ENCODE data around the gene CABP1.

The CABP1 gene

GRCh38 chr12:120628919-120629318, 11.5 kb upstream of the CABP1 start:
- no peak for DNase-seq
- Histone ChIP-seq H4K20me1 (ENCODE audit: insufficient read depth, low read length) (no peaks in the 10 kb centered on the region), H3K4me2 (ENCODE audit: low read depth, low read length) (no peak overlapping the region), H3K9ac (ENCODE audit: low read length) (no peak overlapping the region), H3K27me3 (replicated peaks; ENCODE audit: insufficient read depth, low read length) (no peaks in the 10 kb centered on the region), H3K9me3 (replicated peaks; ENCODE audit: insufficient read depth, low read length) (no peaks in the 10 kb centered on the region), H3K4me3 (ENCODE audit: low read length) (no peak overlapping the region), H3K9me2 (replicated peaks; ENCODE audit: insufficient read depth, low read length) (no peaks in the 10 kb centered on the region), H3K79me2 (ENCODE audit: low read length) (no peaks in the 10 kb centered on the region), H3K27ac (ENCODE audit: low read length) (no peak overlapping the region), H3K36me3 (replicated peaks; ENCODE audit: insufficient read depth, low read length) (no peaks in the 10 kb centered on the region), H3F3A (ENCODE audit: insufficient read depth, low read length) (no peaks in the 10 kb centered on the region), H2AFZ (ENCODE audit: low read length) (no peak overlapping the region), H3K4me1 (ENCODE audit: low read length) (no peaks in the 10 kb centered on the region)
- TF ChIP-seq CTCF (IDR thresholded peaks at IDR 0.05; ENCODE audit: low read length) (no peak; the same call in 1 of the 2 replicates), EZH2phosphoT487 (IDR thresholded peaks at IDR 0.05; ENCODE audit: low read length) (no peak), EZH2 (optimal IDR thresholded peaks at IDR 0.05; ENCODE audit: low read depth, low read length) (no peak)

- H3K27ac ChIP-seq (ENCODE audit: low read length), result no peak overlapping the region
- no peaks in the 10 kb centered on the region for H3K9me2 ChIP-seq (replicated peaks; ENCODE audit: insufficient read depth, low read length)
- H4K20me1 ChIP-seq (ENCODE audit: insufficient read depth, low read length), result no peaks in the 10 kb centered on the region
- no peak overlapping the region for H2AFZ ChIP-seq (ENCODE audit: low read length)
- H3K4me2 ChIP-seq (ENCODE audit: low read depth, low read length), result no peak overlapping the region
- H3K9me3 ChIP-seq (replicated peaks; ENCODE audit: insufficient read depth, low read length), result no peaks in the 10 kb centered on the region
- no peak overlapping the region for H3K9ac ChIP-seq (ENCODE audit: low read length)
- no peak for DNase-seq
- no peaks in the 10 kb centered on the region for H3K4me1 ChIP-seq (ENCODE audit: low read length)
- no peaks in the 10 kb centered on the region for H3F3A ChIP-seq (ENCODE audit: insufficient read depth, low read length)
- no peaks in the 10 kb centered on the region for H3K79me2 ChIP-seq (ENCODE audit: low read length)
- TF ChIP-seq EZH2 (optimal IDR thresholded peaks at IDR 0.05; ENCODE audit: low read depth, low read length) (no peak), CTCF (IDR thresholded peaks at IDR 0.05; ENCODE audit: low read length) (no peak), EZH2phosphoT487 (IDR thresholded peaks at IDR 0.05; ENCODE audit: low read length) (no peak)
- H3K27me3 ChIP-seq (replicated peaks; ENCODE audit: insufficient read depth, low read length), result no peaks in the 10 kb centered on the region
- H3K36me3 ChIP-seq (replicated peaks; ENCODE audit: insufficient read depth, low read length), result no peaks in the 10 kb centered on the region
- H3K4me3 ChIP-seq (ENCODE audit: low read length), result no peak overlapping the region
Observed at GRCh38 chr12:120630104-120630892, 10.1 kb upstream of the CABP1 start.

- H3F3A ChIP-seq (ENCODE audit: insufficient read depth, low read length), result no peaks in the 10 kb centered on the region
- no peaks in the 10 kb centered on the region for H3K9me2 ChIP-seq (replicated peaks; ENCODE audit: insufficient read depth, low read length)
- H3K4me1 ChIP-seq (ENCODE audit: low read length), result no peaks in the 10 kb centered on the region
- TF ChIP-seq EZH2phosphoT487 (IDR thresholded peaks at IDR 0.05; ENCODE audit: low read length), result no peak
- TF ChIP-seq CTCF (IDR thresholded peaks at IDR 0.05; ENCODE audit: low read length), result no peak
- TF ChIP-seq EZH2 (optimal IDR thresholded peaks at IDR 0.05; ENCODE audit: low read depth, low read length), result no peak
- no peaks in the 10 kb centered on the region for H4K20me1 ChIP-seq (ENCODE audit: insufficient read depth, low read length)
- no peaks in the 10 kb centered on the region for H3K36me3 ChIP-seq (replicated peaks; ENCODE audit: insufficient read depth, low read length)
- DNase-seq, result no peak
- H3K9me3 ChIP-seq (replicated peaks; ENCODE audit: insufficient read depth, low read length), result no peaks in the 10 kb centered on the region
- no peak overlapping the region for H3K4me2 ChIP-seq (ENCODE audit: low read depth, low read length)
- no peak overlapping the region for H2AFZ ChIP-seq (ENCODE audit: low read length)
- H3K4me3 ChIP-seq (ENCODE audit: low read length), result no peak overlapping the region
- H3K27ac ChIP-seq (ENCODE audit: low read length), result no peak overlapping the region
- no peaks in the 10 kb centered on the region for H3K27me3 ChIP-seq (replicated peaks; ENCODE audit: insufficient read depth, low read length)
- H3K9ac ChIP-seq (ENCODE audit: low read length), result no peak overlapping the region
- no peaks in the 10 kb centered on the region for H3K79me2 ChIP-seq (ENCODE audit: low read length)
Observed at GRCh38 chr12:120631097-120631496, 9.3 kb upstream of the CABP1 start.

Data from MM.1S (cell line).